HG03460 (cell line): ENCODE measurements around the gene MSGN1.
"Not testable (repeated sequence)": the region's sequence is repeated elsewhere in the genome, so short reads cannot be mapped to it uniquely, and the experiment has no call there.

Experiments
- ATAC-seq: cut with Tn5 transposase; IDR thresholded peaks from one replicate; pipeline ENCODE4 v1.9.1; 2021; ENCODE audit not compliant: unreplicated experiment

MSGN1 gene

GRCh38 chr2:17805166-17805565 is 11.1 kb upstream of the MSGN1 start:
- no peak for ATAC-seq

GRCh38 chr2:17805717-17806363 is 10.4 kb upstream of the MSGN1 start:
- ATAC-seq: no peak

- peak; percentile 37 for ATAC-seq
Measured at GRCh38 chr2:17813010-17813741, 3.1 kb upstream of the MSGN1 start.

- peak; percentile 90 for ATAC-seq
Measured at GRCh38 chr2:17813742-17814473, 2.4 kb upstream of the MSGN1 start.

GRCh38 chr2:17814601-17815000 is 1.7 kb upstream of the MSGN1 start:
- no peak for ATAC-seq

- ATAC-seq: no peak
Measured at GRCh38 chr2:17815468-17816184, 634 bp upstream of the MSGN1 start.

GRCh38 chr2:17818235-17818815 is 2.1 kb downstream of the MSGN1 start:
- ATAC-seq: no peak

GRCh38 chr2:17821080-17821479 is 4.8 kb downstream of the MSGN1 start:
- no peak for ATAC-seq

GRCh38 chr2:17821535-17822444 is 5.5 kb downstream of the MSGN1 start:
- ATAC-seq: peak; percentile 42

- peak; percentile 61 for ATAC-seq
Measured at GRCh38 chr2:17822445-17823117, 6.3 kb downstream of the MSGN1 start.

- not testable (repeated sequence) for ATAC-seq
Measured at GRCh38 chr2:17823646-17824045, 7.4 kb downstream of the MSGN1 start.

GRCh38 chr2:17827316-17827715 is 11.1 kb downstream of the MSGN1 start:
- ATAC-seq: no peak

- no peak for ATAC-seq
Measured at GRCh38 chr2:17827785-17828184, 11.5 kb downstream of the MSGN1 start.

GRCh38 chr2:17830053-17831034 is 14.1 kb downstream of the MSGN1 start:
- peak; percentile 82 for ATAC-seq

- ATAC-seq: no peak
Measured at GRCh38 chr2:17835516-17835915, 19.3 kb downstream of the MSGN1 start.

GRCh38 chr2:17839959-17840358 is 23.7 kb downstream of the MSGN1 start:
- ATAC-seq: no peak

- no peak for ATAC-seq
Measured at GRCh38 chr2:17843457-17843856, 27.2 kb downstream of the MSGN1 start.

- no peak for ATAC-seq
Measured at GRCh38 chr2:17845806-17846205, 29.5 kb downstream of the MSGN1 start.
